ENCODE measurements around the gene KDSR. TPM values are rescaled to one million over a fixed set of nuclear protein-coding genes. Genes with fewer than 3 reads are reported as not detected.

The KDSR gene
- total RNA-seq, 2 donors from 2014 or later: 14.5 TPM

- Histone ChIP-seq H3K4me1 (peaks cover 30% of the 10 kb centered on the region), H3K27ac (peak overlapping the region; percentile 35 to 85 (median 67)), H3K36me3 (replicated peaks in 1 of 2; ENCODE audit: insufficient read depth in 1 of 2, low read depth in 2 of 2) (no peaks in the 10 kb centered on the region), H3K27me3 (no peaks in the 10 kb centered on the region), H3K4me3 (peak overlapping the region in 1 of 2 donors; percentile 48), H3K9me3 (no peaks in the 10 kb centered on the region)
- DNase-seq (peak; percentile 50 to 63 (median 60)), ATAC-seq (peak; percentile 20)
- WGBS, 2 donors: 4% methylated on average over 17 to 66 of the region's 66 CpGs
- peak; percentile 27 to 72 (median 54) for TF ChIP-seq CTCF (IDR thresholded peaks at IDR 0.05)
- TF ChIP-seq POLR2A (IDR thresholded peaks at IDR 0.05): peak in 1 of 3 donors; percentile 11
- intact Hi-C loops (cut with DNase I): no loop called here
These were observed 48.8 kb downstream of the KDSR start for GRCh38 chr18:63317982-63318888.

- no peak for DNase-seq
- Histone ChIP-seq H3K27me3 (no peaks in the 10 kb centered on the region), H3K36me3 (replicated peaks in 1 of 2; ENCODE audit: insufficient read depth in 1 of 2, low read depth in 2 of 2) (no peaks in the 10 kb centered on the region), H3K4me3 (no peak overlapping the region), H3K27ac (peak overlapping the region in 3 of 4 donors; percentile 63 to 85 (median 71)), H3K9me3 (no peaks in the 10 kb centered on the region), H3K4me1 (peaks cover 26% of the 10 kb centered on the region)
- no peak for ATAC-seq
- TF ChIP-seq CTCF (IDR thresholded peaks at IDR 0.05) (no peak), POLR2A (IDR thresholded peaks at IDR 0.05) (no peak)
- intact Hi-C loops (cut with DNase I): no loop called here
- 67 to 79% methylated on average over 10 of the region's 10 CpGs for WGBS, 2 donors
These were observed 49.5 kb downstream of the KDSR start for GRCh38 chr18:63317556-63317946.

- TF ChIP-seq POLR2A (IDR thresholded peaks at IDR 0.05): no peak
- TF ChIP-seq CTCF (IDR thresholded peaks at IDR 0.05): no peak
- intact Hi-C loops (cut with DNase I): no loop called here
- ATAC-seq: no peak
- H3K9me3 ChIP-seq: no peaks in the 10 kb centered on the region
- no peak for DNase-seq
- no peaks in the 10 kb centered on the region for H3K27me3 ChIP-seq
- no peak overlapping the region for H3K4me3 ChIP-seq
- no peaks in the 10 kb centered on the region for H3K36me3 ChIP-seq (replicated peaks in 1 of 2; ENCODE audit: insufficient read depth in 1 of 2, low read depth in 2 of 2)
- H3K27ac ChIP-seq: peak overlapping the region in 1 of 4 donors; percentile 85
- peaks cover 23% of the 10 kb centered on the region for H3K4me1 ChIP-seq
- 76 to 81% methylated on average over 4 of the region's 4 CpGs for WGBS, 2 donors
These were observed 50.1 kb downstream of the KDSR start for GRCh38 chr18:63316612-63317555.

GRCh38 chr18:63315876-63316275 lies 51.1 kb downstream of the KDSR start:
- H3K4me1 ChIP-seq: peaks cover 19% of the 10 kb centered on the region
- no peaks in the 10 kb centered on the region for H3K36me3 ChIP-seq (replicated peaks in 1 of 2; ENCODE audit: insufficient read depth in 1 of 2, low read depth in 2 of 2)

More at GRCh38 chr18:63315876-63316275, 51.1 kb downstream of the KDSR start:
- H3K4me3 ChIP-seq: no peak overlapping the region
- TF ChIP-seq POLR2A (IDR thresholded peaks at IDR 0.05): no peak
- TF ChIP-seq CTCF (IDR thresholded peaks at IDR 0.05): no peak
- intact Hi-C loops (cut with DNase I): no loop called here
- no peaks in the 10 kb centered on the region for H3K27me3 ChIP-seq
- no peak overlapping the region for H3K27ac ChIP-seq
- no peaks in the 10 kb centered on the region for H3K9me3 ChIP-seq
- ATAC-seq: no peak
- DNase-seq: no peak

Measured in body of pancreas (tissue), 4 donors.